ENCODE measurements around the gene CFAP126.

- no peak for TF ChIP-seq EZH2 (IDR thresholded peaks at IDR 0.05; ENCODE audit: borderline replicate concordance, insufficient read depth, low read depth, low read length, poor library complexity, severe bottlenecking)
- no peak for TF ChIP-seq CTCF (IDR thresholded peaks at IDR 0.05)
Observed at GRCh38 chr1:161391611-161392010, 23.9 kb upstream of the CFAP126 start.

Measured in B cell (primary cell).